ENCODE data around the gene ITGB6. TPM values are rescaled to one million over a fixed set of nuclear protein-coding genes. Genes with fewer than 3 reads are reported as not detected.

Gene ITGB6
- total and polyA plus RNA-seq, 2 donors (not counting 1 experiment from before 2014, with no cell fraction given), result 0.01 TPM; not detected in 1

DNA sequence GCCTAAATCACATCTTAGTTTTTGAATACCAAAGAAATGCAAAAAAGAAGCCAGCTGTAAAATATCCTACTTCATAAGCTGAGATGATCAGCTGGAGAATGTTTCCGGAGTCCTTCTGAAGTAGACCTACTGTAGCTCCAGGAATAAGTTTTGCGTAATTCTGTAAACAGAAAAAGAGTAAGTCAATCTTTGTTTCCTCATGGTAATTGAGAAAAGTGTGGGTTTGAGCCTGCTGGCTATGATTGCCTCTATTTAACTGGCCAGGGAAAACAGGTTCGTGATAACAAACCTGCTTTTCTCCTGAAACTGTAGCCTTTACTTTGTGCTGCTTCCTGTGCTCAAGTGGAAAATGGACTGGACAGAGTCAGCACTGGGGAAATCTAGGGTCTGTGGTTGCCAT, 58.2 kb downstream of the ITGB6 start:
- H3K4me1 ChIP-seq (ENCODE audit: control insufficient read depth, extremely low read depth, insufficient read depth, low read length), result peaks cover 3% of the 10 kb centered on the region
- H3K4me3 ChIP-seq (replicated peaks in 1 of 4; ENCODE audit: control extremely low read depth in 1 of 4, insufficient read depth in 1 of 4, low read depth in 3 of 4, low read length in 4 of 4), result no peak overlapping the region
- H3K27me3 ChIP-seq (ENCODE audit: control insufficient read depth, insufficient read depth, low read length), result no peaks in the 10 kb centered on the region
- peak in 1 of 2 donors; percentile 49 for DNase-seq (ENCODE audit: low read depth in 2 of 2)
- no peaks in the 10 kb centered on the region for H4K20me1 ChIP-seq (ENCODE audit: control insufficient read depth, extremely low read depth, insufficient read depth, low read length)
- no peaks in the 10 kb centered on the region for H3K36me3 ChIP-seq (ENCODE audit: control insufficient read depth, insufficient read depth, low read length)
- H2AFZ ChIP-seq (ENCODE audit: low read length), result peak overlapping the region; percentile 3
- no peak overlapping the region for H3K9ac ChIP-seq (ENCODE audit: insufficient read depth, low read length)
- no peak overlapping the region for H3K4me2 ChIP-seq (ENCODE audit: extremely low read depth, insufficient read depth, low read length)
- no peak for TF ChIP-seq EZH2 (IDR thresholded peaks at IDR 0.05; ENCODE audit: low read length, missing control alignments)
- TF ChIP-seq, protein P1, sequence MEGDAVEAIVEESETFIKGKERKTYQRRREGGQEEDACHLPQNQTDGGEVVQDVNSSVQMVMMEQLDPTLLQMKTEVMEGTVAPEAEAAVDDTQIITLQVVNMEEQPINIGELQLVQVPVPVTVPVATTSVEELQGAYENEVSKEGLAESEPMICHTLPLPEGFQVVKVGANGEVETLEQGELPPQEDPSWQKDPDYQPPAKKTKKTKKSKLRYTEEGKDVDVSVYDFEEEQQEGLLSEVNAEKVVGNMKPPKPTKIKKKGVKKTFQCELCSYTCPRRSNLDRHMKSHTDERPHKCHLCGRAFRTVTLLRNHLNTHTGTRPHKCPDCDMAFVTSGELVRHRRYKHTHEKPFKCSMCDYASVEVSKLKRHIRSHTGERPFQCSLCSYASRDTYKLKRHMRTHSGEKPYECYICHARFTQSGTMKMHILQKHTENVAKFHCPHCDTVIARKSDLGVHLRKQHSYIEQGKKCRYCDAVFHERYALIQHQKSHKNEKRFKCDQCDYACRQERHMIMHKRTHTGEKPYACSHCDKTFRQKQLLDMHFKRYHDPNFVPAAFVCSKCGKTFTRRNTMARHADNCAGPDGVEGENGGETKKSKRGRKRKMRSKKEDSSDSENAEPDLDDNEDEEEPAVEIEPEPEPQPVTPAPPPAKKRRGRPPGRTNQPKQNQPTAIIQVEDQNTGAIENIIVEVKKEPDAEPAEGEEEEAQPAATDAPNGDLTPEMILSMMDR (conservative IDR thresholded peaks at IDR 0.05 in 1 of 2, IDR thresholded peaks at IDR 0.05 in 1 of 2; ENCODE audit: low read depth in 1 of 2, low read length in 2 of 2), result no peak
- no peak overlapping the region for H3K27ac ChIP-seq (ENCODE audit: insufficient read depth, low read length)
- no peaks in the 10 kb centered on the region for H3K9me3 ChIP-seq (ENCODE audit: control insufficient read depth, insufficient read depth, low read depth, low read length)
- H3K79me2 ChIP-seq (ENCODE audit: control insufficient read depth, insufficient read depth, low read length), result no peaks in the 10 kb centered on the region

DNA sequence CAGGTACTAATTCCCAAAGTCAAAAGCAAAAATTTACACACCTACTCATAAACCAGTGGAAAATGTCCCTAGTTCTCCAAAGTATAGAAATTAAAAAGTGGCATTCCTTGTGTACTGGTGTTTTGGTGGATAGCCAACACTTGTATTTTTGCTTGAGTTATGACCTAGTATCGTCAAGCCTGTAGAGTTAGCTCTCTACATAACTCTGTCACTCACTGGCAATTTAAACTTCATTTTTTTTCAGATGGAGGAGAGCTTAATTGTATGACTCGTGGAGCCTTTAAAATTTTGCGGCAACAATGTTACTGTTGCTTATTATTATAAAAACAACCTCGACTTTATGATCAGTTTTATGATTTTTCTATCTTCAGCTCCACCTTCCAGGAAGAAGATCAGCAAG, 58.7 kb downstream of the ITGB6 start:
- Histone ChIP-seq H3K4me3 (replicated peaks in 1 of 4; ENCODE audit: control extremely low read depth in 1 of 4, insufficient read depth in 1 of 4, low read depth in 3 of 4, low read length in 4 of 4) (no peak overlapping the region), H3K4me2 (ENCODE audit: extremely low read depth, insufficient read depth, low read length) (no peak overlapping the region), H3K4me1 (ENCODE audit: control insufficient read depth, extremely low read depth, insufficient read depth, low read length) (peaks cover 3% of the 10 kb centered on the region), H3K27me3 (ENCODE audit: control insufficient read depth, insufficient read depth, low read length) (no peaks in the 10 kb centered on the region), H4K20me1 (ENCODE audit: control insufficient read depth, extremely low read depth, insufficient read depth, low read length) (no peaks in the 10 kb centered on the region), H3K9ac (ENCODE audit: insufficient read depth, low read length) (no peak overlapping the region), H2AFZ (ENCODE audit: low read length) (no peak overlapping the region), H3K36me3 (ENCODE audit: control insufficient read depth, insufficient read depth, low read length) (no peaks in the 10 kb centered on the region), H3K9me3 (ENCODE audit: control insufficient read depth, insufficient read depth, low read depth, low read length) (no peaks in the 10 kb centered on the region), H3K27ac (ENCODE audit: insufficient read depth, low read length) (no peak overlapping the region), H3K79me2 (ENCODE audit: control insufficient read depth, insufficient read depth, low read length) (no peaks in the 10 kb centered on the region)
- TF ChIP-seq, protein P1 (conservative IDR thresholded peaks at IDR 0.05 in 1 of 2, IDR thresholded peaks at IDR 0.05 in 1 of 2; ENCODE audit: low read depth in 1 of 2, low read length in 2 of 2), result no peak
- no peak for TF ChIP-seq EZH2 (IDR thresholded peaks at IDR 0.05; ENCODE audit: low read length, missing control alignments)
- DNase-seq (ENCODE audit: low read depth in 2 of 2), result no peak

DNA sequence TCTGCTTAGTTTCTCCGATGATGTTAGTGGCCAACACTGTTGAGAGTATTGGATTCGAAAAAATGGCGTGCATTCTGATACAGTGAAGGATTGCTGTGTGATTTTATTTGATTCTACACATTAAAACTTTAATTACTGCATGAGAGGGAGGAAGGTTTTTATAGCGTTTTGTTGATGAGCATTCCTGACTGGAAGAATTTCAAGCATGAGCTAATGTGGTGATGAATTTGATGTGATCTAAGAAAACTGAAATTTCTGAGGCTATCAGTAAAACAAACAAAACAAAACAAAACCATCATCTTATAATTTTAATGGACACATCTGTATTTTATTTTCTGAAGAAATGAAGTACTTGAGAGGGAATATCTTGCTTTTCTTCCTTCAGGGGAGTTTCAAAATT, 59.6 kb downstream of the ITGB6 start:
- TF ChIP-seq, protein P1 (conservative IDR thresholded peaks at IDR 0.05 in 1 of 2, IDR thresholded peaks at IDR 0.05 in 1 of 2; ENCODE audit: low read depth in 1 of 2, low read length in 2 of 2), result no peak
- no peak for TF ChIP-seq EZH2 (IDR thresholded peaks at IDR 0.05; ENCODE audit: low read length, missing control alignments)
- no peak overlapping the region for H3K27ac ChIP-seq (ENCODE audit: insufficient read depth, low read length)
- H3K27me3 ChIP-seq (ENCODE audit: control insufficient read depth, insufficient read depth, low read length), result no peaks in the 10 kb centered on the region
- H2AFZ ChIP-seq (ENCODE audit: low read length), result no peak overlapping the region
- H3K4me2 ChIP-seq (ENCODE audit: extremely low read depth, insufficient read depth, low read length), result peak overlapping the region; percentile 28
- H3K9ac ChIP-seq (ENCODE audit: insufficient read depth, low read length), result no peak overlapping the region
- H3K9me3 ChIP-seq (ENCODE audit: control insufficient read depth, insufficient read depth, low read depth, low read length), result no peaks in the 10 kb centered on the region
- no peaks in the 10 kb centered on the region for H3K79me2 ChIP-seq (ENCODE audit: control insufficient read depth, insufficient read depth, low read length)
- no peaks in the 10 kb centered on the region for H3K36me3 ChIP-seq (ENCODE audit: control insufficient read depth, insufficient read depth, low read length)
- H3K4me1 ChIP-seq (ENCODE audit: control insufficient read depth, extremely low read depth, insufficient read depth, low read length), result peaks cover 3% of the 10 kb centered on the region
- no peaks in the 10 kb centered on the region for H4K20me1 ChIP-seq (ENCODE audit: control insufficient read depth, extremely low read depth, insufficient read depth, low read length)
- no peak overlapping the region for H3K4me3 ChIP-seq (replicated peaks in 1 of 4; ENCODE audit: control extremely low read depth in 1 of 4, insufficient read depth in 1 of 4, low read depth in 3 of 4, low read length in 4 of 4)
- DNase-seq (ENCODE audit: low read depth in 2 of 2), result peak; percentile 7 to 31
